Ishikawa (cell line): ENCODE measurements around the gene HAGH.

ENCODE experiments used
- CEBPB ChIP-seq: IDR thresholded peaks from 2 replicates; pipeline ENCODE4 v1.6.1; 2012
- CREB1 ChIP-seq: IDR thresholded peaks from 2 replicates; pipeline ENCODE4 v1.6.1; 2012; ENCODE audit warnings: low read depth
- EGR1 ChIP-seq: IDR thresholded peaks from 2 replicates; pipeline ENCODE4 v1.6.1; 2012
- EP300 ChIP-seq: IDR thresholded peaks from 2 replicates; pipeline ENCODE4 v1.6.1; 2012; ENCODE audit warnings: borderline replicate concordance
- FOXM1 ChIP-seq: IDR thresholded peaks from 2 replicates; pipeline ENCODE4 v1.6.1; 2012; ENCODE audit warnings: low read depth, borderline replicate concordance
- MAX ChIP-seq: IDR thresholded peaks from 2 replicates; pipeline ENCODE4 v1.6.1; 2012
- NFIC ChIP-seq: IDR thresholded peaks from 2 replicates; pipeline ENCODE4 v1.6.1; 2012
- RAD21 ChIP-seq: IDR thresholded peaks from 2 replicates; pipeline ENCODE4 v1.6.1; 2012; ENCODE audit warnings: low read depth
- REST ChIP-seq: IDR thresholded peaks from 2 replicates; pipeline ENCODE4 v1.6.1; 2012; ENCODE audit warnings: low read depth, mild to moderate bottlenecking
- TAF1 ChIP-seq: IDR thresholded peaks from 2 replicates; pipeline ENCODE4 v1.6.1; 2012; ENCODE audit warnings: low read depth, mild to moderate bottlenecking
- TCF12 ChIP-seq: IDR thresholded peaks from 2 replicates; pipeline ENCODE4 v1.6.1; 2012; ENCODE audit warnings: low read depth
- TEAD4 ChIP-seq: IDR thresholded peaks from 2 replicates; pipeline ENCODE4 v1.6.1; 2012
- USF1 ChIP-seq: IDR thresholded peaks from 2 replicates; pipeline ENCODE4 v1.6.1; 2012
- YY1 ChIP-seq: IDR thresholded peaks from 2 replicates; pipeline ENCODE4 v1.6.1; 2012; ENCODE audit warnings: low read depth
- ZBTB7A ChIP-seq: IDR thresholded peaks from 2 replicates; pipeline ENCODE4 v1.6.1; 2012; ENCODE audit warnings: low read depth

The HAGH gene

GRCh38 chr16:1765826-1766225, 60.8 kb downstream of the HAGH start:
- TF ChIP-seq CEBPB: no peak
- no peak for TF ChIP-seq USF1
- TF ChIP-seq EP300: no peak
- no peak for TF ChIP-seq NFIC
- no peak for TF ChIP-seq YY1

GRCh38 chr16:1764971-1765370, 61.7 kb downstream of the HAGH start:
- no peak for TF ChIP-seq EP300
- no peak for TF ChIP-seq YY1
- TF ChIP-seq USF1: no peak
- TF ChIP-seq TAF1: no peak
- no peak for TF ChIP-seq ZBTB7A
- TF ChIP-seq TCF12: no peak
- TF ChIP-seq CREB1: no peak
- TF ChIP-seq CEBPB: no peak
- no peak for TF ChIP-seq FOXM1
- TF ChIP-seq TEAD4: no peak
- no peak for TF ChIP-seq NFIC
- TF ChIP-seq MAX: no peak
- no peak for TF ChIP-seq REST
- no peak for TF ChIP-seq RAD21
- no peak for TF ChIP-seq EGR1

GRCh38 chr16:1763521-1764511, 62.8 kb downstream of the HAGH start:
- no peak for TF ChIP-seq TAF1
- no peak for TF ChIP-seq FOXM1
- TF ChIP-seq CEBPB: no peak
- no peak for TF ChIP-seq EP300
- no peak for TF ChIP-seq CREB1
- TF ChIP-seq TCF12: no peak
- peak; percentile 17; the same call in 1 of the 2 replicates for TF ChIP-seq RAD21
- no peak for TF ChIP-seq NFIC

GRCh38 chr16:1762879-1763520, 63.6 kb downstream of the HAGH start:
- TF ChIP-seq RAD21 (no peak), TCF12 (0 out of 2 replicates have a peak, but pooled peaks have one; percentile 16), NFIC (peak; percentile 69)

- TF ChIP-seq ZBTB7A (no peak), REST (no peak), MAX (no peak), CEBPB (no peak), RAD21 (no peak)
Measured at GRCh38 chr16:1762196-1762878, 64.3 kb downstream of the HAGH start.

GRCh38 chr16:1761751-1762150, 64.9 kb downstream of the HAGH start:
- TF ChIP-seq CEBPB: no peak
- TF ChIP-seq RAD21: no peak
- TF ChIP-seq EP300: no peak
- no peak for TF ChIP-seq YY1
- no peak for TF ChIP-seq TEAD4
- no peak for TF ChIP-seq TCF12
- TF ChIP-seq USF1: no peak
- TF ChIP-seq CREB1: no peak
- no peak for TF ChIP-seq ZBTB7A
- TF ChIP-seq FOXM1: no peak
- no peak for TF ChIP-seq TAF1
- TF ChIP-seq REST: no peak
- no peak for TF ChIP-seq MAX
- no peak for TF ChIP-seq NFIC
